GM21526 (cell line): ENCODE measurements around the gene MUC21.
"Not testable (repeated sequence)": the region's sequence is repeated elsewhere in the genome, so short reads cannot be mapped to it uniquely, and the experiment has no call there.

Experiments used
- ATAC-seq: cut with Tn5 transposase; IDR thresholded peaks from one replicate; pipeline ENCODE4 v1.9.1; 2021; ENCODE audit warnings: moderate library complexity; ENCODE audit not compliant: unreplicated experiment, low FRiP score

MUC21 gene

DNA sequence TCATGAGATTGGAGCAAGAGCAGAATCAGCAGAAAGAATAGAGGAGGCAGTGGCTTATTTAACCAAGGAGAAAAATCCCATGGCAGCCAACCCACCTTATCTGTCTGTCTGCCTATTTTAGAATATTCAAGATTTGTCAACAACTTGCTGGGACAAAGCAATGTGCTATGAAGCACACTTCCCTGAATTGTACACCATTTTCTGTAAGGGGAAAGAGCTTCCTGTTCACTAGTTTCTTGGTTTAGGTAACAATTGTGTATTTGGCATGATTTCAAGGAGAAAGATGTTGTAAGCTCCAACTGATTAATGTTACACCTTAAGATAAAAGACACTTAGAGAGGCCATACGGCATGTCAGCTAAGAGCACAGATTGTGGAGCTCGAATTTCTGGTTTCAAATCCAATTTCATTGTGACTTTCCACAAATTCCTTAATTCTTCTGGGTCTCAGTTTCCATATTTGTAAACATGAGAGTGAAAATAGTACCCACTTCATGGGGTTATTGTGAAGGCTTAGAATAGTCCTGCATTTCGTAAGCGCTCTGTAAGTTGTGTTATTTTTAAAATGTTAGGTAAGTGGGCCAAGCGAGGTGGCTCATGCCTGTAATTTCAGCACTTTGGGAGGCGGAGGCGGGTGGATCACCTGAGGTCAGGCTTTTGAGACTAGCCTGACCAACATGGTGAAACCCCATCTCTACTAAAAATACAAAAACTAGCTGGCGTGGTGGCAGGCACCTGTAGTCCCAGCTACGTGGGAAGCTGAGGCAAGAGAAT, 21.9 kb downstream of the MUC21 start:
- no peak for ATAC-seq

DNA sequence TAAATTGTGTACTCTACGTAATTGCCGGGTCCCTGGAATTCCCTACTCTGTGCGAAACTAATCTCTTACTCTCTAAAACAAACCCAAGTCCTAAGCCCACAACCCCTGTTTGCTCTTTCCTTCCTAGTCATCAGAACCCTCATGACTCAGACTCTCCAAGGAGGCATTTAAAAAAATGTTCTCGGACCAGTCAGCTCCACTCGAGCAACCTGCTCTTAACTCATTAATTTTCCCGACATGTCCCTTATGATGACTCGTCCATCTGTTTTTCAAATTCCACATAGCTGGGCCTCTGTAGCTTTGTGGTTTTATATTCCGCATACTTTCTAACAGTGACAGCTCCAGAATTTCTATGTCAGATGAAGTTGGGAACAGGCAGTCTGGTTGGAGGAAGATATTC, 24.2 kb downstream of the MUC21 start:
- no peak for ATAC-seq

DNA sequence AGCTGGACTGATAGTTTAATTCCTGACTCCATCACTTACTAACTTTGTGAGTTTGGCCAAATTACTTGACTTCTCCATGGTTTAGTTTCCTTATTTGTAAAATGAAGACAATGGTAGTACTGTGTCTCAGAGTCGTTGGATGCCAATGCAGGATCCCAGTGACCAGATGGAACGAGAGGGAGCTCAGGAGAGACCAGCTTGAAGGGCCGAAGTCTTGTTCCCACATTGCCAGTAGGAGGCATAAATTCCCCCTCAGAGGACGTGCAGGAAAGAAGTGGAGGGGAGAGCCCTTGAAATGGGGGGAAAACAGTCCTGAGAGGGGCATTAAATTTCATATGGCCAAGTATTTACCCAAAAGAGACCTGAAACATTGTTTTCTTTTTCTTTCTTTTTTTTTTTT, 24.6 kb downstream of the MUC21 start:
- ATAC-seq: no peak

DNA sequence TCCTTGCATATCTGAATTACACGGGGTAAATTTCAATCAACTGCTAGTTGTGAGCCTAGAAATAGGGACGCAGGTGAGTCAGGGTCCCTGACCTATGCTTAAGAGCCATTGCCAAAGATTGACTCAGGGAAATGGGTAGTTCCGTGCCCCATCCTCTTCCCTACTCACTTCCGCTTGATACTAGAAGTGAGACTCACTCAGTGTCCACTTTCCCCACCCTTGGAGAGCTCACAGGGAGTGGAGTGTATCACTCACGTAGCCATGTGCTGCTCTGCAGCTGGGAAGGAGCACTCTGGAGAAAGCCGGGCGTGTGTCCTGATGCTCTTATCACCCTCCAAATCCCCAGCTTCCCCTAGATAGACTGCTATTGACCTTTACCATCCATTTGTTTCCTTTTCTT, 26.2 kb downstream of the MUC21 start:
- no peak for ATAC-seq

DNA sequence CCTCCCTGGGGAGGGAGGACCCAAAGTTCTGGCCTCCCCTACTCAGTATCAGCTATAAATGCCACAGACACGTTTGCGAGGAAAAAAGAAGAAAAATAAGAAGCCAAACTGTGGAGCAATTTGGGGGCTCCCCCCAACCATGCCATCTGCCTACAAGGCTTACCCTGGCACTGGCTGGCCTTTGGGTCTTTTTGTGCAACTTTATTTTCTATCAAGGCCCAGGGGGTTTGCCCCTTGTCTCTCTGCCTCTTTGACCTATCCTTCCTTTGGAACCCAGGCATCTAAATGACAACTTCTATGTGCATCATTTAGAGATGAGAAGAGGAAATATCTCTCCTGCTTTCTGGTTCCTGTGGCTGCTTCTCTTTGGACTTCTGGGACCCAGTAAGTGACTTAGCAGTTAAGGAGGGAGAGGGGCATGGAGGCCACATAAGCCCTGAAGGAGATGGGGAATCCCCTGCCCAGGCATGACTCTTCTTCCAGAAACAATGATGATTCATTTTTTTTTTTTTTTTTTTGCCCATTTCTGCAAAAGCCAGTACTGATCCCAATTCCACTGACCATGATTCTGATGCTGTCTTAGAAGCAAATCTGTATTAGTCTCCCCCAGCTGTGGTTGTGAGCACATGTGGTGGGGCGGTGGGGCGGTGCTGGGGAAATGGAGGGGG, 27.0 kb downstream of the MUC21 start, which contains the start of gene MUC22:
Gene MUC22, plus strand, starts transcription at position 82 of the 668 bp plus-strand sequence. Its CDS starts 233 bp downstream, at position 315.
- no peak for ATAC-seq

DNA sequence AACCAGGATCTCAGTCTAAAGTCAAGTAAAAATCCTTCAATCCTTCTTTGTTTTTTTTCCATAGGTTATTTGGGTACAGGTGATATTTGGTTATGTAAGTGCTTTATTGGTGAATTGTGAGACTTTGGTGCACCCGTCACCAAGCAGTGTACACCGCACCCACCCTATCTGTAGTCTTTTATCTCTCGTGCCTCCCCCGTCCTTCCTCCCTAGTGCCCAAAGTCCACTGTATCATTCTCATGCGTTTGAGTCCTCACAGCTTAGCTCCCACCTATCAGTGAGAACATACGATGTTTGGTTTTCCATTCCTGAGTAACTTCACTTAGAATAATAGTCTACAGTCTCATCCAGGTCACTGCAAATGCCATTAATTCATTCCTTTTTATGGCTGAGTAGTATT, 27.6 kb downstream of the MUC21 start:
- no peak for ATAC-seq

DNA sequence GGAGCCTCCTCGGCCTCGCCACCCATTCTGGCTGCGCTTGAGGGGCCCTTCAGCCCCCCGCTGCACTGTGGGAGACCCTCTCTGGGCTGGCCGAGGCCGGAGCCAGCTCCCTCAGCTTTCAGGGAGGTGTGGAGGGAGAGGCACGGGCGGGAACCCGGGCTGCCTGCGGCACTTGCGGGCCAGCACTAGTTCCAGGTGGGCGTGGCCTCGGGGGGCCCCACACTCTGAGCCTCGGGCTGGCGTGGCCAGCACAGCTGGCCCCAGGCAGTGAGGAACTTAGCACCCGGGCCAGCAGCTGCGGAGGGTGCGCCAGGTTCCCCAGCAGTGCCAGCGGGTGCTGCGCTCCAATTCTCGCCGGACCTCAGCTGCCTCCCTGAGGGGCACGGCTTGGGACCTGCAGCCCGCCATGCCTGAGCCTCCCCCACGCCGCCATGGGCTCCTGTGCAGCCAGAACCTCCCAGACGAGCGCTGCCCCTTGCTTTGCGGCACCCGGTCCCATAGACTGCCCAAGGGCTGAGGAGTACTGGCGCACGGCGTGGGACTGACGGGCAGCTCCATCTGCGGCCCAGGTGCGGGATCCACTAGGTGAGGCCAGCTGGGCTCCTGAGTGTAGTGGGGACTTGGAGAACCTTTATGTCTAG, 33.3 kb downstream of the MUC21 start:
- no peak for ATAC-seq

DNA sequence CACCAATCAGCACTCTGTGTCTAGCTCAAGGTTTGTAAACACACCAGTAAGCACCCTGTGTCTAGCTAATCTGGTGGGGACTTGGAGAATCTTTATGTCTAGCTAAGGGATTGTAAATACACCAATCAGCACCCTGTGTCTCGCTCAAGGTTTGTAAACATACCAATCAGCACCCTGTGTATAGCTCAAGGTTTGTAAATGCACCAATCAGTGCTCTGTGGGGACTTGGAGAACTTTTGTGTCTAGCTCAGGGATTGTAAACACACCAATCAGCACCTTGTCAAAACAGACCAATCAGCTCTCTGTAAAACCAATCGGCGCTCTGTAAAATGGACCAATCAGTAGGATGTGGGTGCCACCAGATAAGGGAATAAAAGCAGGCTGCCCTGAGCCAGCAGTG, 33.9 kb downstream of the MUC21 start:
- not testable (repeated sequence) for ATAC-seq

DNA sequence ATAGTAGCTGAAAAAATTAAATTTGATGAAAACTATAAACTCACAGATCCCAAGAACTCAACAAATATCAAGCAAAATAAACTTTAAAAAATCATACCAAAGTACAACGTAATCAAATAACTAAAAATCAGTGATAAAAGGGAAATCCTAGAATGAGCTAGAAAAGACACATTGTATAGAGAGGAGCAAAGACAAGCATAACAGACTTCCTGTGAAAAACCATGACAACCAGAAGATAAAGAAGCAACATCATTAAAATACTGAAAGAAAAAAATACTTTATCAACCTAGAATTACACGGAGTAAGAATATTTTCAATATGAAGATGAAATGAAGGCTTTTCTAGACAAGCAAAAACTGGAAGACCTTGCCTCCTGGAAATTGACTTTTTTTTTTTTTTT, 36.5 kb downstream of the MUC21 start:
- ATAC-seq: no peak

DNA sequence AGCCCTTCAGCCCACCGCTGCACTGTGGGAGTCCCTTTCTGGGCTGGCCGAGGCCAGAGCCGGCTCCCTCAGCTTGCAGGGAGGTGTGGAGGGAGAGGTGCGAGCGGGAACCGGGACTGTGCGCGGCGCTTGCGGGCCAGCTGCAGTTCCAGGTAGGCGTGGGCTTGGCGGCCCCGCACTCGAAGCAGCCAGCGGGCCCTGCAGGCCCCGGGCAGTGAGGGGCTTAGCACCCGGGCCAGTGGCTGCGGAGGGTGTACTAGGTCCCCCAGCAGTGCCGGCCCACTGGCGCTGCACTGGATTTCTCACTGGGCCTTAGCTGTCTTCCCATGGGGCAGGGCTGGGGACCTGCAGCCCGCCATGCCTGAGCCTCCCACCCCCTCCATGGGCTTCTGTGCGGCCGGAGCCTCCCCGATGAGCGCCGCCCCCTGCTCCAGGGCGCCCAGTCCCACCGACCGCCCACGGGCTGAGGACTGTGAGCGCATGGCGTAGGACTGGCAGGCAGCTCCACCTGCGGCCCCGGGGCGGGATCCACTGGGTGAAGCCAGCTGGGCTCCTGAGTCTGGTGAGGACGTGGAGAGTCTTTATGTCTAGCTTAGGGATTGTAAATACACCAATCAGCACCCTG, 37.2 kb downstream of the MUC21 start:
- ATAC-seq: not testable (repeated sequence)

DNA sequence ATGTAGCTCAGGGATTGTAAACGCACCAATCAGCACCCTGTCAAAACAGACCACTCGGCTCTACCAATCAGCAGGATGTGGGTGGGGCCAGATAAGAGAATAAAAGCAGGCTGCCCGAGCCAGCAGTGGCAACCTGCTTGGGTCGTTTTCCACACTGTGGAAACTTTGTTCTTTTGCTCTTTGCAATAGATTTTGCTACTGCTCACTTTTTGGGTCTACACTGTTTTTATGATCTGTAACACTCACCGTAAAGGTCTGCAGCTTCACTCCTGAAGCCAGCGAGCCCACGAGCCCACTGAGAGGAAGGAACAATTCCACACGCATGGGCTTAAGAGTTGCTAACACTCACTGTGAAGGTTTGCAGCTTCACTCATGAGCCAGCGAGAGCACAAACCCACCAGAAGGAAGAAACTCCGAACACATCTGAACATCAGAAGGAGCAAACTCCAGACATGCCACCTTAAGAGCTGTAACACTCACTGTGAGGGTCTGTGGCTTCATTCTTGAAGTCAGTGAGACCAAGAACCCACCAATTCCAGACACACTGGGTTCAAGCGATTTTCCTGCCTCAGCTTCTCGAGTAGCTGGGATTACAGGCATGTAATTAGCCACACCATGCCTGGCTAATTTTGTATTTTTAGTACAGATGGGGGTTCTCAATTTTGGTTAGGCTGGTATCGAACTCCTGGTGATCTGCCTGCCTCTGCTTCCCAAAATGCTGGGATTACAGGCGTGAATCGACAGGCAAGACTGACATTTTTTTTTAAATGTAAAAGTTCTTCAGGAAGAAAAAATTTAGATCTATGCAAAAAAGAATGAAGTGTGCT, 38.4 kb downstream of the MUC21 start:
- not testable (repeated sequence) for ATAC-seq

DNA sequence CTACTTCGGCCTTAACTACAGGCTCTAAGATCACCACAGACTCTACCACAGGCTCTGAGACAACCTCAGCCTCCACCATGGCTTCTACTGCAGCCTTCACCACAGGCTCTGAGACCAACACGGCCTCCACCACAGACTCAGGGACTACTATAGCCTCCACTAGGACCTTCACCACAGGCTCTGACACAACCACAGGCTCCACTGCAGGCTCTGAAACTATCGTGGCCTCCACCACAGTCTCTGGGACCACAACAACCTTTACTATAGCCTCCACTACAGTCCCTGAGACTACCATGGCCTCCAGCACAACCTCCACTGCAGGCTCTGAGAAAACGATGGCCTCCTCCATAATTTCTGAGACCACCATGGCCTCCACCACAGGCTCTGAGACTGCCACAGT, 42.1 kb downstream of the MUC21 start:
- no peak for ATAC-seq

DNA sequence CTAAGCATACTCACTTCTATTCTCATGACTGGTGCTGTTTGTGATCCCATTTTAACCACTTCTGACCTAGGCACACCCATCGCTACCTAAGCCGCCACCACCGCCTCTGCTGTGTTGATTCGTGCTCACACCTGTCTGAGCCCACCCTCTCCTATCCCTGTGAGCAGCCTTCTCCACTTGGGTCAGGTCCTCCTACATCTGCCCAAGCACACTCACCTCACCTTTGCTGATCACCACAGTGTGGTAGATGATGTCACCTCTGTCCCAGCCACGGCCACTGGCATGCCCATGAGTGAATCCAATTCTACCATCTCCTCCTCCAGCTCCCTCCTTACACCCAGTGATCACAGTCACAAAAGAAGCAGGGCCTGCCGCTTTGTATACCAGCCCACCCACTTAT, 47.6 kb downstream of the MUC21 start:
- no peak for ATAC-seq

DNA sequence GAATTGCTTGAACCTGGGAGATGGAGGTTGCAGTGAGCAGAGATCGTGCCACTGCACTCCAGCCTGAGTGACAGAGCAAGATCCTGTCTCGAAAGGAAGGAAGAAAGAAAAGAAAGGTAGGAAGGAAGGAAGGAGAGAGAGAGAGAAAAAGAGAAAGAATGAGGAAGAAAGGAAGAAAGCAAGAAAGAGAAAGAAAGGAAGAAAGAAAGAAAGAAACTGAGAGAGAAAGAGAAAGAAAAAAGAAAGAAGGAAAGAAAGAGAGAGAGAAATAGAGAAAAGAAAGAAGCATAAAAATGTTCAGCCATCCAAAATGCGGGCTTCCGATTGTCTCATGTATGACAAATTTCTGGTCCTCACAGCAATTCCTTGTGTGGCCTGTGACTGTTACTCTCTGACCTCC, 49.6 kb downstream of the MUC21 start:
- no peak for ATAC-seq

DNA sequence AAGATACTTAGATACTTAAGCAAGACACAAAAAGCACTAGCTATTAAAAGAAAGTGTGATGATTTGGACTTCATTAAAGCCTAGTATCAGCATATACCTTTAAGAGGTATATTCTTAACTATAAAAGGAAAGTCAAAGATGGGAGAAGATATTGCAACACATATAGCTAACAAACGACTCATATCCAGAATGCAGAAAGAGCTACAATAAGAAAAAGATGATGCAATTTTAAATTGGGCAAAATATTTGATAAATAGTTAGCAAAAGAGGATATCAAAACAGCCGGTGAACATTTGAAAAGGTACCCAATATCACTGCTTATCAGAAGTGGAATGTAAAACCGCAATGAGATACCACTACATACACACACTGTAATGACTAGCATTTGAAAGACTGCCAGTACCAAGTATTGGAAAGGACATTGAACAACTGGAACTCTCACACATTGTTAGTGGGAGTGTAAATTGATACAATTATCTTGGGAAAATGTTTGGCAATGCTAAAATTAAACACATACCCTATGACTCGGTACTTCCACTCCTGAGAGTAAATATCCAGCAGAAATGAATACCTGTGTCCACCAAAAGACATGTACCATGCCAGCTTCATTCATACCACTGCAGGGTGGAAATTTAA, 52.5 kb downstream of the MUC21 start:
- no peak for ATAC-seq

DNA sequence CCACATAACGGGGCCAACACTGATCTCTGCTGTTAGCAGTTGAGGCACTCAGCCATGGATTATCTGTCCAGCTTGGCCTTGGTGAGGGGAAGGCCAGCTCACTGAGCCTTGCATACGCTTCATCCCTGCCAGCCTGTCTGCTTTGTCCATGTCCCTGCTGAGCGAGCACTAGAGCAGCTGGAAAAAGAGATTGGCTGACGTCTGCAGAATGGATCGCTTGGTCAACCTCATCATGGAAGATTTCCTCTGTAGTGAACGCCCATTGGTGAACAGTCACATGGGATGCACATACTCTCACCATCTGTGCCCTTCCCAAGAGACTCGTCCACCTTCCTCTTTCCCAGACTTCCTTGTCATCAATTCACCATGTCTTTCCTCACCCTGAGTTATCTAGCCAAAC, 53.7 kb downstream of the MUC21 start:
- ATAC-seq: no peak

DNA sequence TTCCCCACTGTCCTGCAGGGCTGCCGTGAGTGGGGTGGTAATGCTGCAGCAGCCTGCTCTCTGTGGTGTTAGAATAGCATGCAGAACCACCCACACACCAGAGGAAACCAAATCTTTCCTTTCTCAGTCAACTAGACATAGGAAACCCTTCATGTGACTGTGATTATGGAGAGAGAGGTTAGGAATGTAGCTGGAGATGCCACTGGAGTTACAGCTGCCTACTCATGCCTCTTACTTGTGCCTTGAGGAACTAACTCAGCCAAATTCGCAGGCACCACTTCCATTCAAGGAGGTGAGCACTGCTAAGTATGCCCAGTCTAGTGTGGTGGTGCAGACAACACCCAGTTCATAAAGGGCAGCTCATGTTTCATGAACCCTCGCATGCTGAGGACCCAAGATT, 54.2 kb downstream of the MUC21 start:
- no peak for ATAC-seq

DNA sequence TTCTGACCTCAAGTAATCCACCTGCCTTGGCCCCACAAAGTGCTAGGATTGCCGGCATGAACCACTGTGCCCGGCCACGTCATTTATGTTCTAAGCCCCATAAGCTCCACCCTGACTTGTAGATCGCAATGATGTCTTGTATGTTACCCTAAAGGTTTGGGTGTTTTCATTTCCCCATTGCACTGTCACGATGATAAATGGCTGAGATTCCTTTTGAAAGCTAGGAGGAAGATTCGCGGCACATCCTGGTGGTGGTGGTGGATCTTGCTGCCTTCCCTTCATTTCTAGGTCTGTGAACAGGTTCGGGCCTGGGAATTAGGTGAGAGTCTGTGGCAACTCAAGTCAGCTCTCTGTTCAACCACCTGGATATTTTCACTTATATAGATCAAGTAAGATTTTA, 55.0 kb downstream of the MUC21 start:
- ATAC-seq: no peak
